Ascending aorta (tissue), 2 donors: ENCODE results near the gene COL15A1. TPM values are rescaled to one million over a fixed set of nuclear protein-coding genes. Genes with fewer than 3 reads are reported as not detected.

Source experiments
- DNase-seq, 2 donors: peaks; one replicate each; pipeline ENCODE4 v3.0.0-alpha.2; 2019; ENCODE audit warnings: low spot score in 2 of 2
- H3K27ac ChIP-seq, 2 donors: fragments of 200-600 bp; sonication (generic); one replicate each; pipeline ENCODE4 v1.5.1; 2016 to 2017; ENCODE audit warnings: mild to moderate bottlenecking in 1 of 2
- H3K27me3 ChIP-seq: fragments of 200-600 bp; sonication (generic); one replicate; pipeline ENCODE4 v1.5.1; 2017
- H3K36me3 ChIP-seq, 2 donors: fragments of 200-600 bp; sonication (generic); one replicate each; pipeline ENCODE4 v1.5.1; 2016
- H3K4me1 ChIP-seq, 2 donors: fragments of 200-600 bp; sonication (generic); one replicate each; pipeline ENCODE4 v1.5.1; 2016 to 2017; ENCODE audit warnings: mild to moderate bottlenecking in 1 of 2
- H3K4me3 ChIP-seq, 2 donors: fragments of 200-600 bp; sonication (generic); one replicate each; pipeline ENCODE4 v1.5.1; 2016 to 2017; ENCODE audit warnings: mild to moderate bottlenecking in 1 of 2
- H3K9me3 ChIP-seq, 2 donors: fragments of 200-600 bp; sonication (generic); one replicate each; pipeline ENCODE4 v1.5.1; 2016
- intact Hi-C: fragments of 100-400 bp; cut with DNase I; formaldehyde crosslinking; loops from one replicate; pipeline ENCODE4 v1.15.1; 2023
- total RNA-seq: library from RNA; depleted of rRNA; stranded (reverse); fragments of >200 nt; gene quantifications from one replicate; pipeline ENCODE4 v1.1.0, GENCODE V29; 2016
- TF ChIP-seq, protein P1 (sequence below), 3 experiments: fragments of 200-600 bp in 2 of 3; fragments of 450-650 bp in 1 of 3; sonication (generic) in 2 of 3; IDR thresholded peaks; one replicate each; pipeline ENCODE4 v1.5.1; 2016 to 2019; ENCODE audit warnings: antibody characterized with exemption in 3 of 3, mild to moderate bottlenecking in 1 of 3, moderate library complexity in 1 of 3

The COL15A1 gene
- total RNA-seq, 1 donor from 2014 or later: 58.6 TPM

DNA sequence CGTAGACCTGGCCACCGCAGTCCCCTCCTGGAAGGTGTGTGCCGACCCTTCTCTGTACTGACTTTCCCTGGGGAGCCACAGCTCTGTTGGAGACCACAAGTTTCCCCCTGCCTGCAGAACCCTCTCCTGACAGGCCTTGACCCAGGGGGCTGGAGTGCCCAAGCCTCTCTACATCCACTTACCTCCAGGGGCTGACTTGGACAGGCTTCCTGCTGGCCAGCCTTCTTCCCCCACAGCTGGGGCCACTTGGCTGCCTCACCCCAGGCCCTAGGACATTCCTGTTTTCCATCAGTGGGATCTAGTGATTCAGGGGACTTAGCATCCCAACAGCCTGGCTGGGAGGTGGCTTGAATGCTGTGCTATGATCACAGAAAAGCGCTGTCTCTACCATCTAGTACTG is 23.6 kb downstream of the COL15A1 start:
- Histone ChIP-seq H3K9me3 (no peaks in the 10 kb centered on the region), H3K27me3 (no peaks in the 10 kb centered on the region), H3K36me3 (no peaks in the 10 kb centered on the region), H3K4me3 (no peak overlapping the region), H3K4me1 (peaks cover 6 to 15% of the 10 kb centered on the region in 2 donors), H3K27ac (no peak overlapping the region)
- no peak for DNase-seq
- TF ChIP-seq, protein P1, sequence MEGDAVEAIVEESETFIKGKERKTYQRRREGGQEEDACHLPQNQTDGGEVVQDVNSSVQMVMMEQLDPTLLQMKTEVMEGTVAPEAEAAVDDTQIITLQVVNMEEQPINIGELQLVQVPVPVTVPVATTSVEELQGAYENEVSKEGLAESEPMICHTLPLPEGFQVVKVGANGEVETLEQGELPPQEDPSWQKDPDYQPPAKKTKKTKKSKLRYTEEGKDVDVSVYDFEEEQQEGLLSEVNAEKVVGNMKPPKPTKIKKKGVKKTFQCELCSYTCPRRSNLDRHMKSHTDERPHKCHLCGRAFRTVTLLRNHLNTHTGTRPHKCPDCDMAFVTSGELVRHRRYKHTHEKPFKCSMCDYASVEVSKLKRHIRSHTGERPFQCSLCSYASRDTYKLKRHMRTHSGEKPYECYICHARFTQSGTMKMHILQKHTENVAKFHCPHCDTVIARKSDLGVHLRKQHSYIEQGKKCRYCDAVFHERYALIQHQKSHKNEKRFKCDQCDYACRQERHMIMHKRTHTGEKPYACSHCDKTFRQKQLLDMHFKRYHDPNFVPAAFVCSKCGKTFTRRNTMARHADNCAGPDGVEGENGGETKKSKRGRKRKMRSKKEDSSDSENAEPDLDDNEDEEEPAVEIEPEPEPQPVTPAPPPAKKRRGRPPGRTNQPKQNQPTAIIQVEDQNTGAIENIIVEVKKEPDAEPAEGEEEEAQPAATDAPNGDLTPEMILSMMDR (IDR thresholded peaks at IDR 0.05): no peak
- intact Hi-C loops: no loop called here

DNA sequence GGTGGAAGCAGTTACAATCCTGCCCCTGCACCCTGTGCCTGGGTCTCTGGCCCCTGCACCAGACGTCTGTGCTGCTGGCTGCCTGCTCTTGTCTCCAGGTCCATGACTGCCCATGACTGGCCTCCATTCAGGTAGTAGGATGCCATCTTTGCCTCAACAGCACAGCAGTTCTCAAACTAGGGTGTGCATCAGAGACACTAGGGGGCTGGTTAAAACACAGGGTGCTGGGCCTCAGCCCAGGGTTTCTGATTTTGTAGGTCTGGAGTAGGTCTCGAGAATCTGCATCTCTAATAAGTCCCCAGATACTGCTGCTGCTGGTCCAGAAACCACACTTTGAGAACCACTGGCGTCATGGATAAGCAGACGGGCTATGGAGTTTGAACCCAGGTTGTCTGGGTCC is 24.0 kb downstream of the COL15A1 start:
- Histone ChIP-seq H3K27ac (no peak overlapping the region), H3K36me3 (no peaks in the 10 kb centered on the region), H3K27me3 (no peaks in the 10 kb centered on the region), H3K4me3 (no peak overlapping the region), H3K9me3 (no peaks in the 10 kb centered on the region), H3K4me1 (peaks cover 6 to 18% of the 10 kb centered on the region in 2 donors)
- DNase-seq: no peak
- intact Hi-C loops: no loop called here
- TF ChIP-seq, protein P1 (IDR thresholded peaks at IDR 0.05): no peak

DNA sequence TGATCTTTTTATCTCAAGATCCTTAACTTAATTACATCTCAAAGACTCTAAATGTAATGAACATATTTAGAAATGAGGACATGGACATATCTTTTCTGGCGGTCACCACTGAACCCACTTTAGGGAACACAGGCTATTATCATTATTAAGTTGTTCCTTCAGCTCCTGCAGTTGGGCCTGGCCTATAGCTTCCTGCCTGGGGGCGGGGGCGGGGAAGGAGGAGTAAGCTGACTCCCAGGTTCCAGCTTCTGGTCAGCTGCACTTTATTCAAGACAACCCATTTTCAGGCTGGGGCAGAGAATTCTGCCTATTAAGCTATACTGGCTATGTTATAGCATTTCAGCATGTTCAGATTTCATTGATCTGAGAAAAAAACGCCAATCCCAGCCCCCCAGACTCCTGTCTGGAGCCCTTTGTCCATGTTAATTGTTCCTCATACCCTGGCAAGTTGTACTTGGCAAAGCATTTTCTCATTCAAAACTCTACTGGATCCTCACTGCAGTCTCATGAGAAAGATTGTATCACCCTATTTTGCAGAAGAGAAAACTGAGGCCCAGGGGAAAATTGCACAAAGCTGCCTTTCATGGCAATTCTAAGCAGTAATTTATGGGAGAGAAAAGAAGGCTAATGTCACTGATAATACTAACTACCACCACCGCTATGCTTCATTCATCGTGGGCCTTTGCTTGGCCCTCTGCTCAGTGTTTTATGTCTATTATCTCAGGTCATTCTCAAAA is 25.1 kb downstream of the COL15A1 start:
- Histone ChIP-seq H3K27ac (no peak overlapping the region), H3K36me3 (no peaks in the 10 kb centered on the region), H3K9me3 (no peaks in the 10 kb centered on the region), H3K4me3 (no peak overlapping the region), H3K27me3 (no peaks in the 10 kb centered on the region), H3K4me1 (peaks cover 6 to 27% of the 10 kb centered on the region in 2 donors)
- DNase-seq: no peak
- intact Hi-C loops: no loop called here
- TF ChIP-seq, protein P1 (IDR thresholded peaks at IDR 0.05): no peak

DNA sequence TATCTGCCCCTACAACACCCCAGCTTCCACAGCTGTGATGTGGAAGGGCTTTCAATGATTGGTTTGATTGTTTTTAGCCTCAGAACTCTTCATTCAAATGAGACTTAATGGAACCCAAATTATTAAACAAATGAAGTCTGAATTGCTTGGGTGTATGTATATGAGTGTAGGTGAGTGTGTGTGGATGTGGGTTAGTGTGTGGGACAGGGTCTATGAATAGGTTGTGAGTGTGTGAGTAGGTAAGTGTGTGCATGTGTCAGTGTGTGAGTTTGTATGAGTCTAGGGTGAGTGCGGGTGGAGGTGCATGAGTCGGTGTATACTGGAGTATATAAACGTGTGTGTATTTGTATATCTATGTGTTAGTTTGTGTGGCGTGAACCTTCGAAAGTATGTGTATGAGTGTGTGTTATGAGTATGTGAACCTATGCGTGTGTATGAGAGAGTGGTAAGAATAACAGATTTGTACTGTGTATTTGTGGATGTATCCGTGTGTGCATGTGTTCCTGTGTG is 26.9 kb downstream of the COL15A1 start:
- TF ChIP-seq, protein P1 (IDR thresholded peaks at IDR 0.05): no peak
- no peak for DNase-seq
- H3K4me1 ChIP-seq: peaks cover 3 to 32% of the 10 kb centered on the region in 2 donors
- H3K27ac ChIP-seq: no peak overlapping the region
- no peaks in the 10 kb centered on the region for H3K9me3 ChIP-seq
- no peaks in the 10 kb centered on the region for H3K36me3 ChIP-seq
- no peaks in the 10 kb centered on the region for H3K27me3 ChIP-seq
- H3K4me3 ChIP-seq: no peak overlapping the region
- intact Hi-C loops: loop anchor here (10.0 kb wide), 2 partner anchors 404 to 934 kb away; partner anchors contain the start of gene STX17

DNA sequence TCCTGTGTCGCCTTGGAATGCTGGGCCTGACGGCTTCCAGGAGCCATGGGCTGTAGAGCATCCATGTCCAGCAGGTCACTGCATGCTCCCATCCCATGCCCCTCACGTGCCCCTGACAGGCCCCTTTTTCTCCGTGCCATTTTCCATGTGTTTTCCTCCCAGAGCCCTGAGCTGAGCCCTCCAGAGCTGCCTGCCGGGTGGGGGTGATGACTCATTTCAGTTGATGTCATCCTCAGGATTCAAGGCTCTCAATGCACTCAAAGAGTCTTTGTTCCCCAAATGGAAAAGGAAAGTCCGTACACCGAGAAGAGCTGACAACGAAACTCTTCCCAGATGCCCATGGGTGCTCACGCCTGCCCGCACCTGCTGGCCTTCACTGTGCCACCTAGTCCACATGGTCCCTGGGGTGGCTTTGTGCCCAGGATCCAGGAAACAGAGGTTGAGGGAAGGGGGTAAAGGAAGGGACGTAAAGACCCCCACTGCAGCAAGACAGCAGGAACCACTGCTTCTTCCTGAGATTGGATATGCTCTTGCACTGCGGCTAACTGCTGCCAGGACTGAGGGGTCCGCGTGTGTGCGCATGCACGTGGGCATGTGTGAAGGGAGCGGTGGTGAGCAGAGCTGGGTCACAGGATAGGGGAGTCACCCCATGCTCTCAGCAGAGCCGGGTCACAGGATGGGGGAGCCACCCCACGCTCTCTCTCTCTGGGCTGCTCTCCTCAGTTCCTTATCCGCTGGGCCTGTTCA is 27.6 kb downstream of the COL15A1 start:
- TF ChIP-seq, protein P1 (IDR thresholded peaks at IDR 0.05): no peak

More for the DNA sequence above, 27.6 kb downstream of the COL15A1 start:
- Histone ChIP-seq H3K4me3 (no peak overlapping the region), H3K4me1 (peaks cover 0 to 29% of the 10 kb centered on the region in 2 donors), H3K9me3 (no peaks in the 10 kb centered on the region), H3K27me3 (no peaks in the 10 kb centered on the region), H3K36me3 (no peaks in the 10 kb centered on the region), H3K27ac (no peak overlapping the region)
- intact Hi-C loops: loop anchor here (10.0 kb wide), 2 partner anchors 403 to 933 kb away; partner anchors contain the start of gene STX17
- no peak for DNase-seq
